GM12878 (cell line): ENCODE results near the gene ZSWIM5. TPM values are rescaled to one million over a fixed set of nuclear protein-coding genes. Genes with fewer than 3 reads are reported as not detected.
A peak's percentile ranks its signal among the peaks of the same experiment; 100 is the strongest.

ENCODE experiments used
- BHLHE40 ChIP-seq, 2 experiments: fragments of 450-650 bp in 1 of 2; IDR thresholded peaks; 2 replicates each; pipeline ENCODE4 v1.6.1; 2011 to 2017; ENCODE audit warnings: low read depth in 2 of 2, borderline replicate concordance in 1 of 2, improper control_type of control experiment in 1 of 2, low read length in 1 of 2, mild to moderate bottlenecking in 1 of 2
- CHD1 ChIP-seq: IDR thresholded peaks from 2 replicates; pipeline ENCODE4 v1.6.1; 2012; ENCODE audit warnings: low read depth, low read length, improper control_type of control experiment
- CREM ChIP-seq: IDR thresholded peaks from 2 replicates; pipeline ENCODE4 v1.6.1; 2014; ENCODE audit warnings: antibody characterized with exemption, low read depth
- EED ChIP-seq: sonication (generic); IDR thresholded peaks from 2 replicates; pipeline ENCODE4 v1.6.1; 2016; ENCODE audit warnings: antibody characterized with exemption, low read depth
- EGR1 ChIP-seq, 2 experiments: IDR thresholded peaks; 1 replicate in 1 of 2; 2 replicates in 1 of 2; pipeline ENCODE4 v1.6.1; 2011 to 2012; ENCODE audit warnings: low read depth in 2 of 2, low read length in 2 of 2, borderline replicate concordance in 1 of 2, mild to moderate bottlenecking in 1 of 2, moderate library complexity in 1 of 2
- FOS ChIP-seq: IDR thresholded peaks from 3 replicates; pipeline ENCODE4 v1.6.1; 2011; ENCODE audit warnings: borderline replicate concordance; ENCODE audit not compliant: insufficient read length; ENCODE audit errors: extremely low read depth
- HDAC2 ChIP-seq: fragments of 200-600 bp; sonication (generic); IDR thresholded peaks from 2 replicates; pipeline ENCODE4 v1.6.1; 2017
- NFIC ChIP-seq: IDR thresholded peaks from 2 replicates; pipeline ENCODE4 v1.6.1; 2012; ENCODE audit warnings: low read depth, mild to moderate bottlenecking, inconsistent platforms, low read length, moderate library complexity
- POLR2AphosphoS2 ChIP-seq: IDR thresholded peaks from 2 replicates; pipeline ENCODE4 v1.6.1; 2011; ENCODE audit warnings: low read depth, mild to moderate bottlenecking, low read length, improper control_type of control experiment, moderate library complexity
- PRDM15 ChIP-seq: fragments of 450-650 bp; formaldehyde crosslinking; IDR thresholded peaks from 2 replicates; pipeline ENCODE4 v1.4.0; 2020; ENCODE audit warnings: mild to moderate bottlenecking, moderate library complexity
- RB1 ChIP-seq: fragments of 450-650 bp; formaldehyde crosslinking; IDR thresholded peaks from 2 replicates; pipeline ENCODE4 v1.6.1; 2017; ENCODE audit warnings: mild to moderate bottlenecking, borderline replicate concordance
- RUNX3 ChIP-seq: IDR thresholded peaks from 2 replicates; pipeline ENCODE4 v1.6.1; 2012; ENCODE audit warnings: low read length, inconsistent platforms
- SUZ12 ChIP-seq: fragments of 200-600 bp; sonication (generic); IDR thresholded peaks from one replicate; pipeline ENCODE4 v1.6.1; 2018; ENCODE audit warnings: antibody characterized with exemption, mild to moderate bottlenecking; ENCODE audit not compliant: unreplicated experiment
- TAF1 ChIP-seq: IDR thresholded peaks from 2 replicates; pipeline ENCODE4 v1.6.1; 2011; ENCODE audit warnings: mild to moderate bottlenecking, low read depth, low read length, borderline replicate concordance
- TCF12 ChIP-seq: IDR thresholded peaks from 2 replicates; pipeline ENCODE4 v1.6.1; 2011; ENCODE audit warnings: low read depth, mild to moderate bottlenecking, low read length
- TCF7 ChIP-seq: IDR thresholded peaks from 2 replicates; pipeline ENCODE4 v1.6.1; 2014; ENCODE audit warnings: antibody characterized with exemption, borderline replicate concordance
- USF2 ChIP-seq: IDR thresholded peaks from 2 replicates; pipeline ENCODE4 v1.6.1; 2011; ENCODE audit warnings: low read depth, low read length, improper control_type of control experiment, borderline replicate concordance
- WRNIP1 ChIP-seq: IDR thresholded peaks from 2 replicates; pipeline ENCODE4 v1.6.1; 2011; ENCODE audit warnings: low read depth, low read length, improper control_type of control experiment, borderline replicate concordance
- YY1 ChIP-seq: IDR thresholded peaks from 2 replicates; pipeline ENCODE4 v1.6.1; 2011; ENCODE audit warnings: low read depth, mild to moderate bottlenecking, low read length
- ZNF217 ChIP-seq: fragments of 450-650 bp; IDR thresholded peaks from 2 replicates; pipeline ENCODE4 v1.6.1; 2017; ENCODE audit warnings: antibody characterized with exemption, mild to moderate bottlenecking
- ZNF384 ChIP-seq: IDR thresholded peaks from 2 replicates; pipeline ENCODE4 v1.6.1; 2012; ENCODE audit warnings: low read depth, mild to moderate bottlenecking, low read length, improper control_type of control experiment, borderline replicate concordance
- ZNF687 ChIP-seq: fragments of 450-650 bp; IDR thresholded peaks from 2 replicates; pipeline ENCODE4 v1.6.1; 2017; ENCODE audit warnings: mild to moderate bottlenecking, moderate library complexity
- polyA plus RNA-seq, 11 experiments: library from polyadenylated mRNA; depleted of rRNA in 4 of 11; unstranded in 6 of 11; stranded (reverse) in 5 of 11; fragments of >200 nt; fragmentation: Nextera tagmentation in 4 of 11; fragmentation: Illumina TruSeq in 1 of 11; extraction: Ambion mirVana in 4 of 11; extraction: Trizol in 1 of 11; gene quantifications; 1 replicate in 1 of 11; 2 replicates in 10 of 11; pipeline versions ENCODE4 v1.2.1 to v1.2.3, GENCODE V29; 2011 to 2016; ENCODE audit warnings: inconsistent platforms in 2 of 11, missing spikeins in 2 of 11, low read depth in 1 of 11
- total RNA-seq, 4 experiments: library from RNA; depleted of rRNA in 3 of 4; stranded (reverse); fragments of >200 nt in 3 of 4; fragmentation: Illumina TruSeq in 1 of 4; extraction: Trizol in 1 of 4; gene quantifications; 2 replicates each; pipeline versions ENCODE4 v1.2.1 to v1.2.3, GENCODE V29; 2013 to 2021

The ZSWIM5 gene
- total and polyA plus RNA-seq, 10 of the 15 experiments (the other 5 are each of a cell fraction or from before 2014, with no cell fraction given), result 0.07 to 0.97 (median 0.34) TPM; not detected in 1

GRCh38 chr1:45014321-45015028 lies 191.9 kb downstream of the ZSWIM5 start (continued):
- TF ChIP-seq ZNF687 (no peak), YY1 (peak; percentile 72; the same call in 1 of the 2 replicates), PRDM15 (CRISPR knock-in tag) (no peak), NFIC (no peak), WRNIP1 (no peak), USF2 (no peak), ZNF217 (no peak), EGR1 (IDR thresholded peaks at IDR 0.05; ENCODE audit: borderline replicate concordance in 1 of 2, low read depth in 2 of 2, low read length in 2 of 2) (no peak), BHLHE40 (IDR thresholded peaks at IDR 0.05; ENCODE audit: borderline replicate concordance in 1 of 2, low read depth in 2 of 2, low read length in 1 of 2) (no peak), RB1 (0 out of 2 replicates have a peak, but pooled peaks have one; percentile 39), CHD1 (no peak), TAF1 (no peak), POLR2AphosphoS2 (no peak), CREM (no peak), ZNF384 (no peak; the same call in 1 of the 2 replicates), TCF12 (no peak), EED (no peak), TCF7 (no peak), FOS (no peak), RUNX3 (peak; percentile 56; the same call in 1 of the 2 replicates), HDAC2 (no peak), SUZ12 (no peak)
